Activated naive CD4-positive, alpha-beta T cell treated with anti-CD3 and anti-CD28 coated beads, Interleukin-2, amount 50 U/mL, for 72 hours (primary cell): ENCODE results near the gene SYK. TPM values are rescaled to one million over a fixed set of nuclear protein-coding genes. Genes with fewer than 3 reads are reported as not detected.
"Not testable (repeated sequence)": the region's sequence is repeated elsewhere in the genome, so short reads cannot be mapped to it uniquely, and the experiment has no call there.

ENCODE experiments used
- ATAC-seq, 2 donors: fragments of 150-1000 bp; cut with Tn5 transposase; 2 replicates each; pipeline ENCODE4 v1.10.0; 2021; ENCODE audit warnings: mild to moderate bottlenecking in 2 of 2, moderate library complexity in 2 of 2
- DNase-seq, 2 donors: peaks; one replicate each; pipeline ENCODE4 v3.0.0; 2021 to 2022; ENCODE audit warnings: low spot score in 2 of 2
- H3K27ac Mint-ChIP-seq, 2 donors: one replicate each; pipeline ENCODE4 v1.8.0; 2022; ENCODE audit warnings: mild to moderate bottlenecking in 2 of 2, mixed read lengths in 2 of 2
- H3K36me3 Mint-ChIP-seq, 2 donors: one replicate each; pipeline ENCODE4 v1.8.0; 2022; ENCODE audit warnings: mixed read lengths in 2 of 2
- H3K9me3 Mint-ChIP-seq, 2 donors: one replicate each; pipeline ENCODE4 v1.8.0; 2022; ENCODE audit warnings: mixed read lengths in 2 of 2
- total RNA-seq, 2 donors: library from RNA; stranded (reverse); gene quantifications; one replicate each; pipeline ENCODE4 v1.2.3, GENCODE V29; 2022

Gene SYK
- total RNA-seq, 2 donors from 2014 or later = 0.16 to 0.29 TPM

DNA sequence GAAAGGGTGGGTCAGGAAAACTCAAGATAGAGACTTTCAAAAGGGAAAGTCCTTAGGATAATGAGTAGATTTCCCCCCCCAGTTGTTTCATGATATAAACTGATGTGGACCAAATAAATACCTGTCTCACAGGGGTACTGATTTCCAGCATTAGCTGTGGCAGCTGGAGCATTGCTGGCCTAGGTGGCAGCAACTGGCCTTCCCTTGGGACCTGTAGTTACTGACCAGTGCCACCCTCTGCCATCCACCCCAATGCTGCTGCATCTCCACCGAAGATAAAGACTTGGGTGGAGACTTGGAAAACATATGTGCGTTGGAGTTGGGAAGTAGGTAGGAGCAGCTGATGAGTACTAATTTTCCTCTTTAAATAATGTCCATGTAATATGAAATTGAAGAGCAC lies 71.8 kb downstream of the SYK start:
- H3K36me3 Mint-ChIP-seq = no peaks in the 10 kb centered on the region
- no peak overlapping the region for H3K27ac Mint-ChIP-seq
- no peak for ATAC-seq
- DNase-seq = no peak
- no peaks in the 10 kb centered on the region for H3K9me3 Mint-ChIP-seq

DNA sequence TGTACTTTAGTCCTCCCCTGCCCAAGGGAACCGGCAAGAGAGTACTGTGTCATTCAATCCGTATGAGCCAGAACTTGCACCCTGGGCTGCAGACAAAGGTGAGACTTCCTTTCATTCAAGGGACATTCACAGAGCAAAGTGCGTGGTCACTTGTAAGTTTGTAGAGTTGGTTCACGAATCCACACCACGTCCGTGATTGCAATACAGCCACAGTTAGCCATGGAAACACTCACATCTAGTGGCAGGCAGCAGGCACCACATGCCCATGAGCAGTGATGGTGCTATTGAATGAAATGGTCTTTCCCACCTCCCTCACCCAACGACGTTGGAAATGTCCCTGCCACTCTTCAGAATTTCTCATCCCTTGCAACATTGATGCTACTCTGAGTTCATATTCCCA lies 72.6 kb downstream of the SYK start:
- ATAC-seq (no peak), DNase-seq (no peak)
- no peaks in the 10 kb centered on the region for H3K36me3 Mint-ChIP-seq
- H3K9me3 Mint-ChIP-seq = no peaks in the 10 kb centered on the region
- H3K27ac Mint-ChIP-seq = no peak overlapping the region

DNA sequence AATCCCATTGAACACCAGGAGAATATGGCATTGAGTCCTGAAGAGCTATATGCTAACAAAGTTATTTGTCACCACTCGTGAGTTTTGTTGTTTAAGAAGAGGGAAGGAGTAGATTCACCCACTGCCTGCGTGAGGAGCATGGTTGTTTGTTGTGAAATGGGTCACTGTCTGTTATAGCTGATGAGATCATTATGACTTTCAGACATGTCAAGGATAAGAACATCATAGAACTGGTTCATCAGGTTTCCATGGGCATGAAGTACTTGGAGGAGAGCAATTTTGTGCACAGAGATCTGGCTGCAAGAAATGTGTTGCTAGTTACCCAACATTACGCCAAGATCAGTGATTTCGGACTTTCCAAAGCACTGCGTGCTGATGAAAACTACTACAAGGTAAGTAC lies 76.9 kb downstream of the SYK start:
- ATAC-seq (no peak), DNase-seq (no peak)
- Mint-ChIP-seq H3K27ac (no peak overlapping the region), H3K9me3 (no peaks in the 10 kb centered on the region), H3K36me3 (no peaks in the 10 kb centered on the region)

DNA sequence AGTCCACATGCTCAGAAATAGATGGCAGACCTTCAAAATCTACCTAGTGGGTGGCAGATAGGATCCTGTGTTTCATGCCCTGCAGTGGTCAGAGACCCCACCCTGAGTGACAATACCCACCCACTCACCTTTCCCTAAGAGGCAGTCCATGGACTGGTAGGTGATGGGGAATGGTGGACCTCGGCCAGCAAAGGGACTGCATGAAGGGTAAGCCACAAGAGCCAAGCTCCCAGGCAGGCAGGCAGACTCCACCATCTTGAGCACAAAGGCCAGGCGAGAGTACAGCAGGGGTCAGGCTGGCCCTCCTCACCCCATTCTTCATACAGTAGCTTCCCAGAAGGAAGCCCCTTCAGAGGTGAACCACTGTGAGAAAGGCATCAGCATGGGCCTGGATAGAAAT lies 78.4 kb downstream of the SYK start:
- Mint-ChIP-seq H3K9me3 (no peaks in the 10 kb centered on the region), H3K27ac (no peak overlapping the region), H3K36me3 (no peaks in the 10 kb centered on the region)
- no peak for ATAC-seq
- DNase-seq = no peak

DNA sequence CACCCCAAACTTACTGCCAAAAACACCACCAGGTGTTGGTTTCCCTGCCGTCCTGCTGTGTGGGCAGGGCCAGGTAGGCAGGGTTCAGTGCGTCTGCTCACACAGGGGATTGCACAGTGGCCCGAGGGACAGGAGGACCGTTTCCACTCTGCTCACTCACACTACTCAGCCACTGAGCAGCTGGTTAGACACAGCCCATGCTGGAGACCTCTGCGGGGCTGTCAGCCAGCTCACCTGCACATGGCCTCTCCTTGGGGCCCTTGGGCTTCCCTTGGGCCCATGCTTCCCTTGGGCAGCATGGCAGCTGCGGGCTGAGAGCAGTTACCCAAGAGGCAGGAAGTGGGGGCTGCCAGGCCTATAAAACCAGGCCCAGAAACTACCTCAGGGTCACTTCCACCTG lies 79.0 kb downstream of the SYK start:
- peaks cover 0 to 3% of the 10 kb centered on the region in 2 donors for H3K9me3 Mint-ChIP-seq
- H3K27ac Mint-ChIP-seq = no peak overlapping the region
- DNase-seq (no peak), ATAC-seq (no peak)
- H3K36me3 Mint-ChIP-seq = no peaks in the 10 kb centered on the region

DNA sequence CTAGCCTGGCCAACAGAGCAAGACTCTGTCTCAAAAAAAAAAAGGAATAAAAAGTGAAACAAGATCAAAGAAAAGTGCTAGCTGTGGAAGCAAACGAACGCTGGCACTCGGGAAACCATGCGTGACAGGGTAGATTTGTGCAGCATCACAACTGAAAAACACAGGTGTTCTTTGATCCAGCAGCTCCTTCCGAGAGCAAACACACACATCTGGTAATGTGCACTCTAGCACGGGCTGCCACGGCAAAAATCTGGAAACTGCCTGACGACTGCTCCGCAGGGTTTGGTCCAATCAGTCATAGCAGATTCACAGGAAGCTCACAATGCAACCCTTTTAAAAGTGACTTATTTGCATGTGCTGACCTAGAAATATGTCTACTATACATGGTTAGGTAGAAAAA lies 80.0 kb downstream of the SYK start:
- DNase-seq (no peak), ATAC-seq (no peak)
- Mint-ChIP-seq H3K27ac (no peak overlapping the region), H3K36me3 (no peaks in the 10 kb centered on the region), H3K9me3 (peaks cover 0 to 3% of the 10 kb centered on the region in 2 donors)

DNA sequence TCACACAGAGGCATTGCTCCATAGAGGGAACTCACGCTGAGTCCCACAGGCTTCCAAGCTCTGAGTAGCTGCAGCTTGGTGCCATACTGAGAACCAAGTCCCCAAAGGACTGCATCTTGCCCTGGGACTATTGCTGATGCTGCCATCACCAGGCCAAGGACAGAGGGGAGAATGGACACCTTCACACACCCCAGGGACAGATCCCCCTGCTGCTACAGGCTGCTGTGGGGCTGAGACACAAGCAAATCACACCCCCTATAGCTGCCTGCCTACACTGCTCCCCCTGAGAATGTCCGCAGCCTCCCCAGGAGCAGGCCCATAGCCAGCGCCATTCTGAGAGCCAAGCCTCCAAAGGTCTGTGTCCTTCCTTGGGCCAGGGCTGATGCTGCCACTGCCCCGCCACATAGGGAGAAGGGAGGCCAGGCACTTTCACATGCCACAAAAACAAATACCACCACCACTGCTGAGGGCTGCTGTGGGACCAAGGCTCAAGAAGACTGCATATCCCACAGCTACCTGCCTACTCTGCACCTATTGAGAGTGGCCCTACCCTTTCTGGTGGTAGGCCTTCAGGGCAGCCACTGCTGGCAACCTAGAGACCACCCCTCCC lies 81.5 kb downstream of the SYK start:
- DNase-seq = no peak
- H3K9me3 Mint-ChIP-seq = peaks cover 0 to 3% of the 10 kb centered on the region in 2 donors
- H3K36me3 Mint-ChIP-seq = no peaks in the 10 kb centered on the region
- ATAC-seq = no peak
- H3K27ac Mint-ChIP-seq = no peak overlapping the region

DNA sequence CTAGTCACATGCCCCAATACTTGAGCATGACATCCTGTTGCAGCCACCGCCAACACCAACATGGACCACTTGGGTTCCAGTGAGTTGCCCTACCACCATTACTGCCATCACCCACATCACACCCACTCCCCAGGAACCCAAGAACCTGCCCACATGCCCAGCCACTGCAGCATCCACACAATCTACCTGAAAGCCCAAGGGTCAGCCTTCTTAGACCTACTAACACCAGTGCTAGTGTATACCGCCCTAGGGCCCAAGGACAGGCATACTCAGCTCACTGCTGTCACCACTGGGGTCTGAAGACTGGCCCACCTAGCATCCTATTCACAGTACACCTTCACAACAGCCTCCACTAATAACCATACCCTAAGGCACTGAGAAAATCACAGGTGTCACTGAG lies 82.0 kb downstream of the SYK start:
- Mint-ChIP-seq H3K36me3 (no peaks in the 10 kb centered on the region), H3K9me3 (peaks cover 0 to 3% of the 10 kb centered on the region in 2 donors), H3K27ac (no peak overlapping the region)
- DNase-seq (no peak), ATAC-seq (no peak)

DNA sequence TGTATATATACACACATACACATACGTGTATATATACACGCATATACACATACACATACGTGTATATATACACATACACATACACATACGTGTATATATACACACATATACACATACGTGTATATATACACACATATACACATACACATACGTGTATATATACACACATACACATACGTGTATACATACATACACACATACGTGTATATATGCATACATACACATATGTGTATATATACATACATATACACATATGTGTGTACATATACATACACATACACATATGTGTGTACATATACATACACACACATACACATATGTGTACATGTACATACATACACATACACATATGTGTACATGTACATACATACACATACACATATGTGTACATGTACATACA lies 82.6 kb downstream of the SYK start:
- Mint-ChIP-seq H3K9me3 (peaks cover 0 to 3% of the 10 kb centered on the region in 2 donors), H3K36me3 (no peaks in the 10 kb centered on the region), H3K27ac (no peak overlapping the region)
- no peak for ATAC-seq
- DNase-seq = no peak

DNA sequence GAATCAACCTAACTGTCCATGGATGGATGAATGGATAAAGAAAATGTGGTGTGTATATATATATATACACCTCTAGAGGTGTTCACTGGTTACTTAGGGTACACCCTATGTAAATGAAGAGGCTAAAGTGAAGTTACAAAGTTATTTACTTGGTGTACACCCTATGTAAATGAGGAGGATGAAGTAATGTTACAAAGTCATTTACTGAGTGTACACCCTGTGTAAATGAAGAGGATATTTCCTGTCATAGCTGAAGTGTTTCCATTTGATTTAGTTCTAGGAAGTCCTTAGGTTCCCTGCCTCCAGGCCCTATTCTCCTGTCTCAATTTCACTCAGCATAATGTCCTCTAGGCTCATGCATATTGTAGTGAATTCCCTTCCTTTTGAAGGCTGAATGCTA lies 85.2 kb downstream of the SYK start:
- H3K27ac Mint-ChIP-seq, H3K9me3 Mint-ChIP-seq, ATAC-seq, H3K36me3 Mint-ChIP-seq, DNase-seq: not testable (repeated sequence)

DNA sequence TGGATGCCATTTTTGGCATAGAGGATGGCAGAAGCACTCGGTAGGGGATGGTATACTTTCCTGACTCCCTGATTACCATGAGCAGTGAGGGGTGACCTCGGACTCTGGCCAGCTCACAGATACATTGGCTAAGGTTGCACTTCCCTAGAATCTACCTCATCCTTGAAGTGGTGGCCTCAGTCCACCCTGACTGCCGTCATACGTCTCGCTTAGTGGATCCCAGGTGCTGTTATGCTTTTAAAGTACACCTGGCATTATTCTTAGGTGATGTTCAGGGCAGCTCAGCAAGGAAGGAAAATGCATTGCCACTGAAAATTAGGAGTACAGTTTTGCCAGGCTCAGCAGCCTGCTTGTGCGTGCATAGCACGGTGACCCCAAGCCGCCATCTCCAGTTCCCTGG lies 87.3 kb downstream of the SYK start:
- DNase-seq (no peak), ATAC-seq (no peak)
- H3K27ac Mint-ChIP-seq = no peak overlapping the region
- H3K9me3 Mint-ChIP-seq = peaks cover 0 to 3% of the 10 kb centered on the region in 2 donors
- H3K36me3 Mint-ChIP-seq = no peaks in the 10 kb centered on the region

DNA sequence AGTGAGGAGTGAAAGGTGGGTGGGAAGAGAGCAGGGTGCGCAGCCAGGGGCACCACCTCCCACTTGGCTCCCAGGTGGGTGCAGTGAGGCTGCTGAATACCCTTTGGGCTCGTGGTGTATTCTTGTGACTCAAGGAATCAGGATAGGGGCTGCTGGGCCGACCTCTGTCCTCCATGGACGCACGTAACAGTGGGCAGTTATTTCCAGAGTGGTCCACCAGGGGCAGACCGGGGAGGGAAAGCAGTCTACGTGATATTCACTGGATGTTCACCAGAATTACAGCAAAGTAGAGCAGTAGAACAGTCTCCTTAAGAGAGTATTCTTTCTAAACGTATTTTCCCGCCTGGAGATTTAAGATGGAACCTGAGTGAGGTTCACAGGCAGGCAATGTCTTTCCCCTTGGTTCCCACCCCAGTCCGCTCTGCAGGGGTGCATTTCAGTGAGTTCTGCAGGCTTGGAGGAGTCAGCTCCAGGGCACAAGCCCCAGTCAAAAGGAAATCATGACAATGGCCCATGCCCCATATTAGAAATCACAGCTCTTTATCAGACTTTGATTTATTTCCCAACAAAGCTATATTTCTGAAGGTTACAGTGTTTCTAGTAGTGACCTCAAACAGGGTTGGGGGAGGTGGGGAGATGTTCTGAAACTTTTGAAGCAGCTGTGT lies 88.7 kb downstream of the SYK start:
- Mint-ChIP-seq H3K9me3 (peaks cover 0 to 3% of the 10 kb centered on the region in 2 donors), H3K36me3 (no peaks in the 10 kb centered on the region), H3K27ac (peak overlapping the region in 1 of 2 donors; percentile 7)
- ATAC-seq (no peak), DNase-seq (no peak)

DNA sequence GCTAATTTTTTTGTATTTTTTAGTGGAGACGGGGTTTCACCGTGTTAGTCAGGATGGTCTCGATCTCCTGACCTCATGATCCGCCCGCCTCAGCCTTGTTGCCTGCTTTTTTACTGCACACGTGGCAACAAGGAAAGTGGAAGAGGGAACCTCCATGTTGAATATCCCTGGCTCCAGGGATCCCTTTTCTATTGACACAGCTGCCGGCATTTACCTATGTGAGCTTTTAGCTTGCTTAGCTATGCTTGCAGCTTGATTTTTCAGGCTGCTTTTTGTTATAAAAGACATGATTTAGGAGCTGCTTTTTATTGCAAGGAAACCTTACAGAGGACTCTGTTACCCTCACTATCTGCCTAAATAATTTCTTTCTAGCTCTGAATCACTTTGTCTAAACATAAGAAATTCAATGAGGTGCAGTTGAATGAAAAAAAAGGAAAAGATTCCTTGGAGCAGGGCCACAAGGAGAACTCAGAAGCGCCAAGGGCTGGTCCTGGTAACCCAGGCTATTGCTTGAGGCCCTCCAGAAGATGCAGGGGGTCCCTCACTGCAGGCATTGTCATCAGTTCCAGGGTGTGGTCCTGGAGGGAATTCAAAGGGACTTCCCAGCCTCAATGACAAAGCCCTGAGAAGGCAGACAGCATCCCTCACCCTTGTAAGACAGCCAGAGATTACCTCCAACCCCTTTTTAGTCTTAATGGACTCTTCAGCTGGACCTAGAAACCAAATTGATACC lies 89.9 kb downstream of the SYK start:
- Mint-ChIP-seq H3K27ac (no peak overlapping the region), H3K9me3 (no peaks in the 10 kb centered on the region), H3K36me3 (no peaks in the 10 kb centered on the region)
- no peak for DNase-seq
- ATAC-seq = no peak

DNA sequence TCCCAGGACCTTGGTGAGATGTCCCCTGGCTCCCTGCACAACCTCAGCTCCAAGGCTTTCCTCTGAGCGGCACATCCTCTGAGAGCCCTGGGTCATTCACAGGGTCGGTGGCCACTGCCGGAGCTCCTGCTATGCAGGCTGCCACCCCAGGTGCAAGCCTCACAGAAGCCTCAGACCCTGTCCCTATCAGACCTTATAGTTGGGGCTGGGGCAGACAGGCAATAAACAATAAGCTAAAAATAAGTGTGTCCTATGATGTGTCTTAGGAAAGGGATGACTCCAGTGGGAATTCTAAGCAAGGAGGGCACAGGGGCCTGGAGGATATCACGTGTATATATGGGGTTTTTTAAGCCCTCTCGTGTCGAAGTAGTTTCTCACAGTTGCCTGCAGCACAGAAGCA lies 91.3 kb downstream of the SYK start:
- H3K36me3 Mint-ChIP-seq = no peaks in the 10 kb centered on the region
- no peak for ATAC-seq
- H3K27ac Mint-ChIP-seq = no peak overlapping the region

DNA sequence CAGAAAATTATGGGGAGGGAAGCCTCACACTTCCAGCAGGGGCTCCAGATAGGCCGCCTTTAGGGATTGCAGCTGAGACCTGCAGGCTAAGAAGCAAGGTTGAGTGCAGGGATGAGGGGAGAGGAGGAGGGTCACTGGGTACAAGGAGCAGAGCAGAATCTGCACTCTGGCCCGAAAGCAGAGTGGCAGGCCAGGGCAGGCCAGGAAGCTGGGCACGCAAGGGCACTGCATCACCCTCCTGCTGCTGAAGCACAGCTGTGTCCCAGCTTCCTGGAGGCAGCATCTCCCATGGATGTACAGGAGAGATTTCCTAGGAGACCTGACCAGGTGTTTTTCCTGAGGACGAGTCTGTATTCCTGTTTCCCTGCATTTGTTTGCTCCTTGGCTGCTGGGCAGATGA lies 92.1 kb downstream of the SYK start:
- no peak for DNase-seq
- Mint-ChIP-seq H3K27ac (no peak overlapping the region), H3K36me3 (no peaks in the 10 kb centered on the region), H3K9me3 (no peaks in the 10 kb centered on the region)
- no peak for ATAC-seq

More for the DNA sequence above, 91.3 kb downstream of the SYK start:
- DNase-seq = no peak
- H3K9me3 Mint-ChIP-seq = no peaks in the 10 kb centered on the region

DNA sequence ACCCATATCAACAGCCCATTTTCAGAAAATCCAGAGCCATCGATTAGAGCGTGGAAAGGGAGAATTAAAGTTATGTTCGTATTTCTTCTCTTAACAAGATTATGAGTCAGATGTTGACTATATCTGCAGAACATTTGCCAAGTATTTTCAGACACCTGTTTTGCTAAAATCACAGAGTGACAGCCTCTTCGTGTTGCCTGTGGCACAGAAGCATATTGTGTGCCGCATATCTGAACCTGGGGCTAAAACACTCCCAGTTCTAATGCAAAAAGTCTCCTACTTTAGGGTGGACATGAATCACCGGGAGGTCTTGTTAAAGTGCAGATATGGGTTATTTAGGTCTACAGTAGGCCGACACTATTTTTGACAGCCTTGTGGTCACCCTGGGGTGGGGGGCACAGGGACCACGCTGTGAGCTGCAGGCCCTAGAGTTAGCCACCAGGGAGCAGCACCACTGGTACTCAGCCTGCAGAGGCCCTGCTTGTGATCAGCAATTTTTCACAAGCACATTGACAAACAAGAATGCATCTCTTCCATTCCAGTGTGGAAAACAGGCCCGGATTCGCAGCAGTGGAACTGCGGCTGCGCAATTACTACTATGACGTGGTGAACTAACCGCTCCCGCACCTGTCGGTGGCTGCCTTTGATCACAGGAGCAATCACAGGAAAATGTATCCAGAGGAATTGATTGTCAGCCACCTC lies 93.5 kb downstream of the SYK start:
- ATAC-seq (no peak), DNase-seq (no peak)
- Mint-ChIP-seq H3K9me3 (no peaks in the 10 kb centered on the region), H3K27ac (no peak overlapping the region), H3K36me3 (no peaks in the 10 kb centered on the region)

DNA sequence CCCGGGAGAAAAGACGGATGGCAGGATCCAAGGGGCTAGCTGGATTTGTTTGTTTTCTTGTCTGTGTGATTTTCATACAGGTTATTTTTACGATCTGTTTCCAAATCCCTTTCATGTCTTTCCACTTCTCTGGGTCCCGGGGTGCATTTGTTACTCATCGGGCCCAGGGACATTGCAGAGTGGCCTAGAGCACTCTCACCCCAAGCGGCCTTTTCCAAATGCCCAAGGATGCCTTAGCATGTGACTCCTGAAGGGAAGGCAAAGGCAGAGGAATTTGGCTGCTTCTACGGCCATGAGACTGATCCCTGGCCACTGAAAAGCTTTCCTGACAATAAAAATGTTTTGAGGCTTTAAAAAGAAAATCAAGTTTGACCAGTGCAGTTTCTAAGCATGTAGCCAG lies 94.2 kb downstream of the SYK start:
- ATAC-seq = no peak
- no peaks in the 10 kb centered on the region for H3K9me3 Mint-ChIP-seq
- no peaks in the 10 kb centered on the region for H3K36me3 Mint-ChIP-seq
- H3K27ac Mint-ChIP-seq = no peak overlapping the region
- no peak for DNase-seq
